H1 (cell line): Measurements from ENCODE around the gene HSPA1L. TPM values are rescaled to one million over a fixed set of nuclear protein-coding genes. Genes with fewer than 3 reads are reported as not detected.

Source experiments
- CHD1 ChIP-seq: IDR thresholded peaks from 2 replicates; pipeline ENCODE4 v1.6.1; 2012; ENCODE audit warnings: low read depth, low read length, improper control_type of control experiment
- CHD7 ChIP-seq: fragments of 300-600 bp; sonication (generic); IDR thresholded peaks from 2 replicates; pipeline ENCODE4 v1.7.1; 2012; ENCODE audit warnings: low read length, moderate library complexity, mild to moderate bottlenecking, inconsistent platforms; ENCODE audit not compliant: insufficient replicate concordance
- CTCF ChIP-seq, 3 experiments: IDR thresholded peaks; 1 replicate in 2 of 3; 2 replicates in 1 of 3; pipeline versions ENCODE4 v1.5.1 to v1.6.1; 2011; ENCODE audit warnings: low read length in 3 of 3, mild to moderate bottlenecking in 3 of 3, inconsistent platforms in 2 of 3, low read depth in 1 of 3, moderate library complexity in 1 of 3; ENCODE audit not compliant: insufficient read depth in 1 of 3; ENCODE audit errors: control extremely low read depth in 1 of 3
- KDM4A ChIP-seq: IDR thresholded peaks from one replicate; pipeline ENCODE4 v1.7.1; 2012; ENCODE audit warnings: low read depth, mild to moderate bottlenecking, moderate library complexity, low read length, inconsistent platforms; ENCODE audit not compliant: severe bottlenecking
- KDM5A ChIP-seq: fragments of 200-600 bp; IDR thresholded peaks from 2 replicates; pipeline ENCODE4 v1.7.1; 2012; ENCODE audit warnings: mild to moderate bottlenecking, low read length, inconsistent platforms, mixed read lengths
- POLR2A ChIP-seq, 2 experiments: IDR thresholded peaks; 1 replicate in 1 of 2; 2 replicates in 1 of 2; pipeline ENCODE4 v1.6.1; 2011; ENCODE audit warnings: low read depth in 2 of 2, low read length in 2 of 2, mild to moderate bottlenecking in 2 of 2; ENCODE audit errors: control extremely low read depth in 1 of 2
- RXRA ChIP-seq: IDR thresholded peaks from 2 replicates; pipeline ENCODE4 v1.6.1; 2011; ENCODE audit warnings: low read depth, mild to moderate bottlenecking, low read length, moderate library complexity; ENCODE audit not compliant: insufficient read depth
- SP4 ChIP-seq: IDR thresholded peaks from 2 replicates; pipeline ENCODE4 v1.6.1; 2012; ENCODE audit warnings: low read length, inconsistent platforms
- TAF1 ChIP-seq: IDR thresholded peaks from 2 replicates; pipeline ENCODE4 v1.6.1; 2011; ENCODE audit warnings: mild to moderate bottlenecking, low read depth, low read length
- TBP ChIP-seq: IDR thresholded peaks from 2 replicates; pipeline ENCODE4 v1.6.1; 2011; ENCODE audit warnings: low read depth, low read length, improper control_type of control experiment
- polyA plus RNA-seq, 7 experiments: library from polyadenylated mRNA; depleted of rRNA in 3 of 7; stranded (reverse) in 5 of 7; unstranded in 2 of 7; fragments of >200 nt in 5 of 7; fragments of 200-250 nt in 2 of 7; gene quantifications; 1 replicate in 5 of 7; 2 replicates in 1 of 7; 4 replicates in 1 of 7; pipeline versions ENCODE4 v1.2.1 to v1.2.3, GENCODE V29; 2011 to 2013; ENCODE audit warnings: missing spikeins in 2 of 7, mixed read lengths in 2 of 7
- total RNA-seq: library from RNA; stranded (reverse); fragmentation: NEBNext Ultra II Directional; extraction: Animal tissue kit (Norgen Biotek cat#: 25700); gene quantifications from 2 replicates; pipeline ENCODE4 v1.2.1, GENCODE V29; 2021

HSPA1L gene
- total and polyA plus RNA-seq, 2 of the 8 experiments (the other 6 are each of a cell fraction or from before 2014, with no cell fraction given): 1.00 to 1.9 TPM

- TF ChIP-seq CHD7 (no peak), CHD1 (no peak), POLR2A (IDR thresholded peaks at IDR 0.05; ENCODE audit: control extremely low read depth in 1 of 2, low read depth in 2 of 2, low read length in 2 of 2) (no peak), KDM5A (no peak), SP4 (no peak), TAF1 (no peak), RXRA (no peak), KDM4A (no peak), TBP (no peak), CTCF (IDR thresholded peaks at IDR 0.05; ENCODE audit: control extremely low read depth in 1 of 3, insufficient read depth in 1 of 3, low read depth in 1 of 3, low read length in 3 of 3) (no peak)
These were observed 50.9 kb downstream of the HSPA1L start (continued) for GRCh38 chr6:31764198-31764597.
